ENCODE data around the gene CIROP.

- TF ChIP-seq, protein P1, sequence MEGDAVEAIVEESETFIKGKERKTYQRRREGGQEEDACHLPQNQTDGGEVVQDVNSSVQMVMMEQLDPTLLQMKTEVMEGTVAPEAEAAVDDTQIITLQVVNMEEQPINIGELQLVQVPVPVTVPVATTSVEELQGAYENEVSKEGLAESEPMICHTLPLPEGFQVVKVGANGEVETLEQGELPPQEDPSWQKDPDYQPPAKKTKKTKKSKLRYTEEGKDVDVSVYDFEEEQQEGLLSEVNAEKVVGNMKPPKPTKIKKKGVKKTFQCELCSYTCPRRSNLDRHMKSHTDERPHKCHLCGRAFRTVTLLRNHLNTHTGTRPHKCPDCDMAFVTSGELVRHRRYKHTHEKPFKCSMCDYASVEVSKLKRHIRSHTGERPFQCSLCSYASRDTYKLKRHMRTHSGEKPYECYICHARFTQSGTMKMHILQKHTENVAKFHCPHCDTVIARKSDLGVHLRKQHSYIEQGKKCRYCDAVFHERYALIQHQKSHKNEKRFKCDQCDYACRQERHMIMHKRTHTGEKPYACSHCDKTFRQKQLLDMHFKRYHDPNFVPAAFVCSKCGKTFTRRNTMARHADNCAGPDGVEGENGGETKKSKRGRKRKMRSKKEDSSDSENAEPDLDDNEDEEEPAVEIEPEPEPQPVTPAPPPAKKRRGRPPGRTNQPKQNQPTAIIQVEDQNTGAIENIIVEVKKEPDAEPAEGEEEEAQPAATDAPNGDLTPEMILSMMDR (IDR thresholded peaks at IDR 0.05): no peak
- no peak for TF ChIP-seq POLR2AphosphoS5 (IDR thresholded peaks at IDR 0.05)
Observed at GRCh38 chr14:23058654-23059504, 45.9 kb downstream of the CIROP start.
